ENCODE results near the gene MT1X. TPM values are rescaled to one million over a fixed set of nuclear protein-coding genes. Genes with fewer than 3 reads are reported as not detected.
"Not testable (repeated sequence)": the region's sequence is repeated elsewhere in the genome, so short reads cannot be mapped to it uniquely, and the experiment has no call there.

The MT1X gene
- total RNA-seq, 2 donors from 2014 or later: 268 to 697 TPM

DNA sequence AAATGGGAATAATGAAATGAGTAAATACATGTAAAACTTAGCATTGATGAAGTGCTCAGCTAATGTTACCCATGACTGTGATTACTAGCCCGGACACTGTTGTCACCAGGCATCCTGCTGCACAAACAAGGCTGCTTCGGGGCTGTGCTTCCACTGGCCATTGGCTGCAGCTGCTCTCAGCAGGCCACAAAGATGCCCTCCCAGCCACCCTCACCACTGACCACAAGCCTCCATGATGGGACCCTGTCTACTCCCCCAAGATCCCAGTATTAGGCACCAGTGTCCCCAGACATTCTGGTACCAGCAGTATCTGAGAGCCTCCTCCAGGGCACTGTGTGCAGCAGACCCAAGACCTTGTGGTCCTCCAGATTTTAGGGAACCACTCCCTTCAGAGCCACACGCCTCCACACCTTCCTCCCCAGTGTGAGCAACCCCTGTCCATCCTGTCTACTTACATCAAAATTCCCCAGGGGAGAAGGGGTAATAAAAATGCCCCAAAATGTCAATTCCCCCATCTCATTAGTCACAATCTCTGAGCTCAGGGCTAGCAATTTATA is 28.0 kb downstream of the MT1X start:
- 70% methylated on average over 3 of the region's 3 CpGs for WGBS
- no peaks in the 10 kb centered on the region for H3K9me3 ChIP-seq
- H3K4me3 ChIP-seq: no peak overlapping the region
- H3K4me1 ChIP-seq (replicated peaks): no peaks in the 10 kb centered on the region
- no peaks in the 10 kb centered on the region for H3K36me3 ChIP-seq
- no peaks in the 10 kb centered on the region for H3K27me3 ChIP-seq (replicated peaks; ENCODE audit: insufficient read depth)
- DNase-seq (ENCODE audit: low spot score): no peak
- TF ChIP-seq, protein P1, sequence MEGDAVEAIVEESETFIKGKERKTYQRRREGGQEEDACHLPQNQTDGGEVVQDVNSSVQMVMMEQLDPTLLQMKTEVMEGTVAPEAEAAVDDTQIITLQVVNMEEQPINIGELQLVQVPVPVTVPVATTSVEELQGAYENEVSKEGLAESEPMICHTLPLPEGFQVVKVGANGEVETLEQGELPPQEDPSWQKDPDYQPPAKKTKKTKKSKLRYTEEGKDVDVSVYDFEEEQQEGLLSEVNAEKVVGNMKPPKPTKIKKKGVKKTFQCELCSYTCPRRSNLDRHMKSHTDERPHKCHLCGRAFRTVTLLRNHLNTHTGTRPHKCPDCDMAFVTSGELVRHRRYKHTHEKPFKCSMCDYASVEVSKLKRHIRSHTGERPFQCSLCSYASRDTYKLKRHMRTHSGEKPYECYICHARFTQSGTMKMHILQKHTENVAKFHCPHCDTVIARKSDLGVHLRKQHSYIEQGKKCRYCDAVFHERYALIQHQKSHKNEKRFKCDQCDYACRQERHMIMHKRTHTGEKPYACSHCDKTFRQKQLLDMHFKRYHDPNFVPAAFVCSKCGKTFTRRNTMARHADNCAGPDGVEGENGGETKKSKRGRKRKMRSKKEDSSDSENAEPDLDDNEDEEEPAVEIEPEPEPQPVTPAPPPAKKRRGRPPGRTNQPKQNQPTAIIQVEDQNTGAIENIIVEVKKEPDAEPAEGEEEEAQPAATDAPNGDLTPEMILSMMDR (IDR thresholded peaks at IDR 0.05): no peak
- TF ChIP-seq POLR2A (IDR thresholded peaks at IDR 0.05): no peak
- intact Hi-C loops (cut with DNase I): no loop called here
- H3K27ac ChIP-seq: no peak overlapping the region

DNA sequence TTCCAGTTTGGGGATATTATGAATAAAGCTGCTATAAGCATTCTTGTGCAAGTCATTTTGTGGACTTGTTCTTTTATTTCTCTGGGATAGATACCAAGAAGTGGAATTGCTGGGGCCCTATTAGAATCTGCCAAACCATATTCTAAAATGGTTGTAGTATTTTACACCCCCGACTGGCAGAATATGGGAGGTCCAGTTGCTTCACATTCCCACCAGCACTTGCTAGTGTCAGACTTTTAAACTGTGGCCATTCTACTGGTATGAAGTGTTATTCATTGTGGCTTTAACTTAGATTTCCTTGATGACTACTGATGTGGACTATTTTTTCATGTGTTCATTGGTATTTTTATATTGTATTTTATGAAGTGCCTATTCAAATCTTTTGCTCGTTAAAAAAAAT is 29.6 kb downstream of the MT1X start:
- no peak overlapping the region for H3K27ac ChIP-seq
- no peaks in the 10 kb centered on the region for H3K9me3 ChIP-seq
- intact Hi-C loops (cut with DNase I): no loop called here
- no peak for DNase-seq (ENCODE audit: low spot score)
- TF ChIP-seq POLR2AphosphoS5 (IDR thresholded peaks at IDR 0.05): no peak
- H3K36me3 ChIP-seq: no peaks in the 10 kb centered on the region
- H3K27me3 ChIP-seq (replicated peaks; ENCODE audit: insufficient read depth): no peaks in the 10 kb centered on the region
- H3K4me1 ChIP-seq (replicated peaks): no peaks in the 10 kb centered on the region
- no peak overlapping the region for H3K4me3 ChIP-seq
- WGBS: 93% methylated on average over 2 of the region's 2 CpGs

DNA sequence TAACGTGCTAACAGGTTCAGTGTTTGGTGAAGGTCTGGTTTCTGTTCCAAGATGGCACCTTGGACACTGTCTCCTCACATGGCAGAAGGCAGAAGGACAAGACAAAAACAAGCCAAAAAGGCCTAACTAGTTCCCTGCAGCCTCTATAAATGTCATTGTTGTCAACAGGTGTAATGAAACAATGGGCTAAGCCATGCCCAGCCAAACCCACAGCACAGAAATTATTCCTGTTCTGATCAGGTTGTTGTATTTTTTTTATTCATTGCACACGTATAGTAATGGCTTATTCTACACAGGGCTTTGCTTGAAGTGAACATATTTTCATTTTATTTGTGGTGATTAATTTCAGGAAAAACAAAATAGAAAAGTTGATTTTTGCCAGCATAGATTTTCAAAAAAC is 31.5 kb downstream of the MT1X start:
- no peaks in the 10 kb centered on the region for H3K36me3 ChIP-seq
- DNase-seq (ENCODE audit: low spot score): no peak
- H3K27ac ChIP-seq: no peak overlapping the region
- 55% methylated on average over 2 of the region's 2 CpGs for WGBS
- H3K4me1 ChIP-seq (replicated peaks): no peaks in the 10 kb centered on the region
- no peak overlapping the region for H3K4me3 ChIP-seq
- H3K27me3 ChIP-seq (replicated peaks; ENCODE audit: insufficient read depth): no peaks in the 10 kb centered on the region
- intact Hi-C loops (cut with DNase I): no loop called here
- H3K9me3 ChIP-seq: no peaks in the 10 kb centered on the region
- TF ChIP-seq, protein P1 (IDR thresholded peaks at IDR 0.05): no peak
- TF ChIP-seq POLR2A (IDR thresholded peaks at IDR 0.05) (no peak), POLR2AphosphoS5 (IDR thresholded peaks at IDR 0.05) (no peak)

DNA sequence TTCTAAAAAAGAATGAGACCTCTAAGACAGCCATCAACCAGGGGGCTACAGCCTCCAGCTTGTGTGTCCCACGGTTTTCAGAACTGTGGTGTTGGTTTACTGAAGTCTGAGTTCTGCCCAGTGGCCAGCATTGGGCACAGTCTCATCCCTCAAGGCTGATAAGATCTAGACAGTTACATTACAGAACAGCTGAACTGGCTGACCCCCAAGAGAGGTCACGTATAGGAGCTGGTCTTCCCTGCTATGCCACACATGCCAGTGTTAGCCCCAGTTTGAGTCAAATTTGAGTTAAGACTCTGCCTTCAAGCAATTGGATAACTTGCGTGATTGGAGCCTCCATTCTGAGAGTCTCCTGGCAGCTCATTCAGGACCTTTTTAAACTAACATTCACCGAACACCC is 32.9 kb downstream of the MT1X start:
- H3K4me1 ChIP-seq (replicated peaks): no peaks in the 10 kb centered on the region
- no peaks in the 10 kb centered on the region for H3K36me3 ChIP-seq
- no peak overlapping the region for H3K4me3 ChIP-seq
- WGBS: 76% methylated on average over 4 of the region's 4 CpGs
- H3K27ac ChIP-seq: no peak overlapping the region
- intact Hi-C loops (cut with DNase I): no loop called here
- no peaks in the 10 kb centered on the region for H3K27me3 ChIP-seq (replicated peaks; ENCODE audit: insufficient read depth)
- TF ChIP-seq, protein P1 (IDR thresholded peaks at IDR 0.05): no peak
- TF ChIP-seq POLR2AphosphoS5 (IDR thresholded peaks at IDR 0.05) (no peak), POLR2A (IDR thresholded peaks at IDR 0.05) (no peak)
- H3K9me3 ChIP-seq: no peaks in the 10 kb centered on the region
- DNase-seq (ENCODE audit: low spot score): no peak

DNA sequence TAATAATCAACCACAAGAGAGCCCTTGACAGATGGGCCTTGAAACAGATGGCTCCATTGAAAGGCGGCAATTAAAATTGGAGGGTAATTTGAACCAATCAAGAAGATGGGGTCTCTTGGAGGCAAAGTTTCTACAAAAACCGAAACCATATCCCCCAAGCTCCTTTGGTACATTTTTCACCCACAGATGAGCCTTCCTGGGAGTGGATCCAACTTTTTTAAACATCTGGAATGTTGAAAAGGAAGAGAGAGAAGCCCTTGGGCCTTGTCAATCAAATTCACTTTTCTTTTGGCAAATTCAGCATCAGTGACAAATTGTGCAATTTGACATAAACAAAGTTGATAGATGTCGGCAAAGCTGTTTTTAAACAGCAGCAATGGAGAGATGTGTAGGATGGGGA is 34.5 kb downstream of the MT1X start:
- 91% methylated on average over 3 of the region's 3 CpGs for WGBS
- H3K36me3 ChIP-seq: no peaks in the 10 kb centered on the region
- no peak overlapping the region for H3K4me3 ChIP-seq
- no peaks in the 10 kb centered on the region for H3K9me3 ChIP-seq
- no peak overlapping the region for H3K27ac ChIP-seq
- H3K27me3 ChIP-seq (replicated peaks; ENCODE audit: insufficient read depth): no peaks in the 10 kb centered on the region
- no peaks in the 10 kb centered on the region for H3K4me1 ChIP-seq (replicated peaks)
- DNase-seq (ENCODE audit: low spot score): no peak
- intact Hi-C loops (cut with DNase I): no loop called here
- TF ChIP-seq POLR2A (IDR thresholded peaks at IDR 0.05) (no peak), POLR2AphosphoS5 (IDR thresholded peaks at IDR 0.05) (no peak)
- TF ChIP-seq, protein P1 (IDR thresholded peaks at IDR 0.05): no peak

DNA sequence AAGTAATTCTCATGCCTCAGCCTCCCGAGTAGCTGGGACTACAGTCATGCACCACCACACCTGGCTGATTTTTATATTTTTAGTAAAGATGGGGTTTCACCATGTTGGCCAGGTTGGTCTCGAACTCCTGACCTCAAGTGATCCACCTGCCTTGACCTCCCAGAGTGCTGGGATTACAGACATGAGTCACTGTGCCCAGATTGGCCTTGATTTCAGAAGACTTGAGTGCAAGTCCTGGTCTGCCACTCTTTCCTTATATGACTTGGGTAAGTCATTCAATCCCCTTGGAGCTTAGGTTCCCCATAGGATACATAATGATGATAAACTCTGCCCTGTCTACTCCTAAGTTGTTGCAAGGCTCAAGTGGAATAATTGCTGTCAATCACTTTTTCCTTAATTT is 35.3 kb downstream of the MT1X start:
- intact Hi-C loops (cut with DNase I): not testable (repeated sequence)
- WGBS: 86% methylated on average over 2 of the region's 2 CpGs

More for the DNA sequence above, 35.3 kb downstream of the MT1X start:
- H3K4me1 ChIP-seq (replicated peaks); H3K36me3 ChIP-seq; H3K27ac ChIP-seq; H3K9me3 ChIP-seq; H3K4me3 ChIP-seq; DNase-seq (ENCODE audit: low spot score); H3K27me3 ChIP-seq (replicated peaks; ENCODE audit: insufficient read depth): not testable (repeated sequence)
